ENCODE results near the gene SPEM2.

SPEM2 gene

GRCh38 chr17:7425316-7425715 is at the start of gene SPEM2:
Gene SPEM2, plus strand, starts transcription at chr17:7425616. Its CDS starts 73 bp downstream, at chr17:7425689.
- TF ChIP-seq, protein P1, sequence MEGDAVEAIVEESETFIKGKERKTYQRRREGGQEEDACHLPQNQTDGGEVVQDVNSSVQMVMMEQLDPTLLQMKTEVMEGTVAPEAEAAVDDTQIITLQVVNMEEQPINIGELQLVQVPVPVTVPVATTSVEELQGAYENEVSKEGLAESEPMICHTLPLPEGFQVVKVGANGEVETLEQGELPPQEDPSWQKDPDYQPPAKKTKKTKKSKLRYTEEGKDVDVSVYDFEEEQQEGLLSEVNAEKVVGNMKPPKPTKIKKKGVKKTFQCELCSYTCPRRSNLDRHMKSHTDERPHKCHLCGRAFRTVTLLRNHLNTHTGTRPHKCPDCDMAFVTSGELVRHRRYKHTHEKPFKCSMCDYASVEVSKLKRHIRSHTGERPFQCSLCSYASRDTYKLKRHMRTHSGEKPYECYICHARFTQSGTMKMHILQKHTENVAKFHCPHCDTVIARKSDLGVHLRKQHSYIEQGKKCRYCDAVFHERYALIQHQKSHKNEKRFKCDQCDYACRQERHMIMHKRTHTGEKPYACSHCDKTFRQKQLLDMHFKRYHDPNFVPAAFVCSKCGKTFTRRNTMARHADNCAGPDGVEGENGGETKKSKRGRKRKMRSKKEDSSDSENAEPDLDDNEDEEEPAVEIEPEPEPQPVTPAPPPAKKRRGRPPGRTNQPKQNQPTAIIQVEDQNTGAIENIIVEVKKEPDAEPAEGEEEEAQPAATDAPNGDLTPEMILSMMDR (IDR thresholded peaks at IDR 0.05; ENCODE audit: borderline replicate concordance, control extremely low read depth, extremely low read depth, insufficient read depth, missing control alignments): no peak
- in situ Hi-C loops (cut with MboI; ENCODE audit: low sequenced_read_pairs, unreplicated experiment): no loop called here
- no peak for DNase-seq (ENCODE audit: low spot score)

DNA sequence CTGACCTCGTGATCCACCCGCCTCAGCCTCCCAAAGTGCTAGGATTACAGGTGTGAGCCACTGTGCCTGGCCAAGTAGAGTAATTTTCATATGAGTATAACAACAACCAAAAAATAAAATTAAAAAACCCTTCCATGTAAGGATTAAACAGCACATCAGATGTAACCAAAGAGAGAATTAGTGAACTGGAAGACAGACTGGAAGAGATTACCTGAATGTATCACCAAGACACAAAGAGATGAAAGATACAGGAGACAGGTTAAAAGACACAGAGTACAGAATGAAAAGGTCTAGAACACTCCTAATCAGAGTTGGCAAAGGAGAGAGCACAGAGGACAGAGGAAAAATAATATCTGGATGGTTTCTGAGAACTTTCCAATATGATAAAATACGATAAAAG is 46.3 kb upstream of the SPEM2 start:
- DNase-seq (ENCODE audit: low spot score): no peak
- in situ Hi-C loops (cut with MboI; ENCODE audit: low sequenced_read_pairs, unreplicated experiment): no loop called here
- TF ChIP-seq, protein P1 (IDR thresholded peaks at IDR 0.05; ENCODE audit: borderline replicate concordance, control extremely low read depth, extremely low read depth, insufficient read depth, missing control alignments): no peak

GRCh38 chr17:7380321-7380720 is 45.1 kb upstream of the SPEM2 start:
- no peak for DNase-seq (ENCODE audit: low spot score)
- TF ChIP-seq, protein P1 (IDR thresholded peaks at IDR 0.05; ENCODE audit: borderline replicate concordance, control extremely low read depth, extremely low read depth, insufficient read depth, missing control alignments): no peak
- in situ Hi-C loops (cut with MboI; ENCODE audit: low sequenced_read_pairs, unreplicated experiment): no loop called here

- no peak for DNase-seq (ENCODE audit: low spot score)
- TF ChIP-seq, protein P1 (IDR thresholded peaks at IDR 0.05; ENCODE audit: borderline replicate concordance, control extremely low read depth, extremely low read depth, insufficient read depth, missing control alignments): no peak
- in situ Hi-C loops (cut with MboI; ENCODE audit: low sequenced_read_pairs, unreplicated experiment): no loop called here
These were observed 44.3 kb upstream of the SPEM2 start, which contains the start of gene TNK1 for GRCh38 chr17:7380855-7381683. Gene TNK1, plus strand, starts transcription at chr17:7381089. Its CDS starts 1,838 bp downstream, at chr17:7382927.

GRCh38 chr17:7382901-7383300 is 42.5 kb upstream of the SPEM2 start:
- in situ Hi-C loops (cut with MboI; ENCODE audit: low sequenced_read_pairs, unreplicated experiment): no loop called here
- no peak for DNase-seq (ENCODE audit: low spot score)
- TF ChIP-seq, protein P1 (IDR thresholded peaks at IDR 0.05; ENCODE audit: borderline replicate concordance, control extremely low read depth, extremely low read depth, insufficient read depth, missing control alignments): no peak

GRCh38 chr17:7383371-7383741 is 42.1 kb upstream of the SPEM2 start:
- DNase-seq (ENCODE audit: low spot score): no peak
- in situ Hi-C loops (cut with MboI; ENCODE audit: low sequenced_read_pairs, unreplicated experiment): no loop called here
- TF ChIP-seq, protein P1 (IDR thresholded peaks at IDR 0.05; ENCODE audit: borderline replicate concordance, control extremely low read depth, extremely low read depth, insufficient read depth, missing control alignments): no peak

Data from GM13976 (cell line).